Chondrocyte (in vitro differentiated cells): Measurements from ENCODE around the gene MAP2K3. TPM values are rescaled to one million over a fixed set of nuclear protein-coding genes. Genes with fewer than 3 reads are reported as not detected.

ENCODE experiments used
- DNase-seq: peaks from one replicate; pipeline ENCODE4 v3.0.0; 2021; ENCODE audit warnings: mixed read lengths, low spot score
- H3K27ac Mint-ChIP-seq: one replicate; pipeline ENCODE4 v1.8.0; 2021; ENCODE audit warnings: mild to moderate bottlenecking, moderate library complexity, mixed read lengths; ENCODE audit not compliant: unreplicated experiment
- H3K27me3 Mint-ChIP-seq: 2 replicates; pipeline ENCODE4 v1.8.0; 2021; ENCODE audit warnings: low read depth, mixed read lengths
- H3K36me3 Mint-ChIP-seq: 2 replicates; pipeline ENCODE4 v1.8.0; 2021; ENCODE audit warnings: low read depth, mixed read lengths
- H3K4me1 Mint-ChIP-seq: 2 replicates; pipeline ENCODE4 v1.8.0; 2021; ENCODE audit warnings: low read depth, mild to moderate bottlenecking, mixed read lengths
- H3K4me3 Mint-ChIP-seq: one replicate; pipeline ENCODE4 v1.8.0; 2021; ENCODE audit warnings: mild to moderate bottlenecking, moderate library complexity, mixed read lengths; ENCODE audit not compliant: unreplicated experiment
- H3K9me3 Mint-ChIP-seq: 2 replicates; pipeline ENCODE4 v1.8.0; 2021; ENCODE audit warnings: low read depth, mixed read lengths
- total RNA-seq: library from RNA; stranded (reverse); gene quantifications from 3 replicates; pipeline ENCODE4 v1.2.1, GENCODE V29; 2021
- TF ChIP-seq, protein P1 (sequence below): fragments of 200-600 bp; sonication (generic); IDR thresholded peaks from 2 replicates; pipeline ENCODE4 v1.5.0; 2021; ENCODE audit warnings: antibody characterized with exemption, mild to moderate bottlenecking, moderate library complexity

The MAP2K3 gene
- total RNA-seq, 1 donor from 2014 or later: 35.9 TPM

DNA sequence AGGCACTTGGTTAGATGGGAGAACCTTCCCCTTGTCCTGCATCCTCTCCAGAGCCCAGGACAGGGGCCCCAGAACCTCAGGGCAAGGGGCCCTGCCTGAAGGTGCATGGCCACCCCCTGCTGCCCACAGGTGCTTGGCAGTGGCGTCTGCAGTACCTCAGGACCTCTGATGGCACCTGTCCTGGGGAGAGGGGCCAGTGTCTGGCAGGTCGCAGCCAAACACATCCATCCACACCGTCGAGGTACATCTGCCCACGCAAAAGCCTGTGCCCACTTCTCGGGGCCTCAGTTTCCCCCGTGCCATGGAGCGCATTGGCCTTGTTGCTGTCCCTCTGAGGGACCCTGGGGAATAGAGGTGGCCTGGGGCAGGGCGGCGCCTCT is 9.3 kb downstream of the MAP2K3 start:
- DNase-seq: no peak
- no peak overlapping the region for H3K27ac Mint-ChIP-seq
- peaks cover 1% of the 10 kb centered on the region for H3K36me3 Mint-ChIP-seq
- H3K9me3 Mint-ChIP-seq: peaks cover 2% of the 10 kb centered on the region
- no peaks in the 10 kb centered on the region for H3K27me3 Mint-ChIP-seq
- TF ChIP-seq, protein P1, sequence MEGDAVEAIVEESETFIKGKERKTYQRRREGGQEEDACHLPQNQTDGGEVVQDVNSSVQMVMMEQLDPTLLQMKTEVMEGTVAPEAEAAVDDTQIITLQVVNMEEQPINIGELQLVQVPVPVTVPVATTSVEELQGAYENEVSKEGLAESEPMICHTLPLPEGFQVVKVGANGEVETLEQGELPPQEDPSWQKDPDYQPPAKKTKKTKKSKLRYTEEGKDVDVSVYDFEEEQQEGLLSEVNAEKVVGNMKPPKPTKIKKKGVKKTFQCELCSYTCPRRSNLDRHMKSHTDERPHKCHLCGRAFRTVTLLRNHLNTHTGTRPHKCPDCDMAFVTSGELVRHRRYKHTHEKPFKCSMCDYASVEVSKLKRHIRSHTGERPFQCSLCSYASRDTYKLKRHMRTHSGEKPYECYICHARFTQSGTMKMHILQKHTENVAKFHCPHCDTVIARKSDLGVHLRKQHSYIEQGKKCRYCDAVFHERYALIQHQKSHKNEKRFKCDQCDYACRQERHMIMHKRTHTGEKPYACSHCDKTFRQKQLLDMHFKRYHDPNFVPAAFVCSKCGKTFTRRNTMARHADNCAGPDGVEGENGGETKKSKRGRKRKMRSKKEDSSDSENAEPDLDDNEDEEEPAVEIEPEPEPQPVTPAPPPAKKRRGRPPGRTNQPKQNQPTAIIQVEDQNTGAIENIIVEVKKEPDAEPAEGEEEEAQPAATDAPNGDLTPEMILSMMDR: no peak
- peaks cover 9% of the 10 kb centered on the region for H3K4me1 Mint-ChIP-seq
- no peak overlapping the region for H3K4me3 Mint-ChIP-seq

DNA sequence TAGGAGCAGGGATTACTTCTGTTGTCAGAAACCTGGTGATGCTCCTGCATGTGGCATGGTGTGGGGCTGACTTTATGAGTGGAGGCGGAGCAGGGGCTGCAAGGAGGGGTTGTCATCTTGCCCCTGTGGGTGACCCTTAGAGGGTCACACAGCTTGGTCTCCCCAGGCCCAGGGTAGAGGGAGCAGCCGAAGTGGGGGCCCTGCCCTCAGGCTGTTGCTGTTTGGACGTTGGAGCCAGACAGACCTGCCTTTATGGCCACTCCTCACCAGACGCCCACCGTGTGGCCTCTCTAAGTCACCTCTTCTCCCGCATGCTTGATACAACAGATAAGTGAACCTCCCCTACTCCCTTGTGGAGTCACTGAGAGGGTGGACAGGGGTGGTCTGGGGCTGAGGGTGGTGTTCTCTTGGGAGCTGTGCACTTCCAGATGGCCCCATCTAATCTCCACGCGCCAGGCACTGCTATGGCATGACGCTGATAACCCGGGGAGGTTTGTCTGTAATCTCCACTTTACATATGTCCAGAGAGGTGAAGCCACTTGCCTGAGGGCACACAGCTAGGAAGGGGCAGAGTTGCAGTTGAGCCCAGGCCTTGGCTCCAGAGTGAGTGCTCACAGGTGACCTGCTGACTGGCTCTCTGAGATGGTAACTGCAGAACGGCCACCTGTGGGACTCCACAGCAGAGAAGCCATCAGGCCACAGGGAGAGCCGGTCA is 10.0 kb downstream of the MAP2K3 start:
- DNase-seq: no peak
- TF ChIP-seq, protein P1: no peak
- peaks cover 7% of the 10 kb centered on the region for H3K4me1 Mint-ChIP-seq
- peaks cover 2% of the 10 kb centered on the region for H3K9me3 Mint-ChIP-seq
- no peak overlapping the region for H3K4me3 Mint-ChIP-seq
- no peaks in the 10 kb centered on the region for H3K27me3 Mint-ChIP-seq
- peaks cover 1% of the 10 kb centered on the region for H3K36me3 Mint-ChIP-seq
- no peak overlapping the region for H3K27ac Mint-ChIP-seq

DNA sequence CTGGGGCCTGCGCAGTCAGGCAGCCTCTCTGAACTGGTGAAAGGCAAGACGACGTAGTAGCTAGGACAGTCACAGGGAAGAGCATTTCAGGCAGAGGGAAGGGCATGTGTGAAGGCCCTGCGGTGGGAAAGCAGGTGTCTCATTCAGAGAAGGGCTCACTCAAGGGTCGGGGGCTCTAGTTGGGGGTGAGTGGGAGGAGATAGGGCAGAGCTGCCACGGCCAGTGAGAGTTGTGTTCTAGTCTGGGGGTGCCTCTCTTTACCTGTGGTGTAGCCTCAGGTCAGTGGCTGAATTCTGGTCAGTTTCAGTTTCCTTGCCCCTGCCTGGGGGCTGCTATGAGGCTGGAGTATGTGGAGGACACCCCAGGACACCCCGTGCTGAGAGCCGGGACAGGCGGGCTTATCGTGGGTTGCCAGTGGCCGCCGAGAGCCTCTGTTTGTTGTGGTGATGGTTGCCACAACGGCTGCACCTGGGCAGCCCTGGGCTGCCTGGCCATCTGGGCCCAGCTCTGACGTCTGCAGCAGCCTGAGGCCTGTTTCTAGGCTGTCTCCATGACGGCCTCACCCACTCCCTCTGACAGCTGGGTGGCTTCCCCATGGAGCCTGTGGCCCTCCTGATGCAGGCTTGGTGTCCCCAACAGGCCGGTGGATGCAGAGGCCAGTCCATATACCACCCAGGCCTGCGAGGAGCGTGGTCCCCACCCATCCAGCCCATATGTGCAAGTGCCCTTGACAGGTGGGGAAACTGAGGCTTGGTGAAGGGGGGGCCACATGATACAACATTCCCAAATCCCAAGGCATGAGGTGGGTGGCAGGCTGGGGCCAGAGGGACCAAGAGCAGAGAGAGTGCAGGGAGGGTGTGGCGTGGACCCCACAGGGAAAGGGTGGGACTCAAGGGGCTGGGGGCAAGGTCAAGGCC is 10.8 kb downstream of the MAP2K3 start:
- H3K27ac Mint-ChIP-seq: peak overlapping the region; percentile 11
- H3K4me3 Mint-ChIP-seq: no peak overlapping the region

DNA sequence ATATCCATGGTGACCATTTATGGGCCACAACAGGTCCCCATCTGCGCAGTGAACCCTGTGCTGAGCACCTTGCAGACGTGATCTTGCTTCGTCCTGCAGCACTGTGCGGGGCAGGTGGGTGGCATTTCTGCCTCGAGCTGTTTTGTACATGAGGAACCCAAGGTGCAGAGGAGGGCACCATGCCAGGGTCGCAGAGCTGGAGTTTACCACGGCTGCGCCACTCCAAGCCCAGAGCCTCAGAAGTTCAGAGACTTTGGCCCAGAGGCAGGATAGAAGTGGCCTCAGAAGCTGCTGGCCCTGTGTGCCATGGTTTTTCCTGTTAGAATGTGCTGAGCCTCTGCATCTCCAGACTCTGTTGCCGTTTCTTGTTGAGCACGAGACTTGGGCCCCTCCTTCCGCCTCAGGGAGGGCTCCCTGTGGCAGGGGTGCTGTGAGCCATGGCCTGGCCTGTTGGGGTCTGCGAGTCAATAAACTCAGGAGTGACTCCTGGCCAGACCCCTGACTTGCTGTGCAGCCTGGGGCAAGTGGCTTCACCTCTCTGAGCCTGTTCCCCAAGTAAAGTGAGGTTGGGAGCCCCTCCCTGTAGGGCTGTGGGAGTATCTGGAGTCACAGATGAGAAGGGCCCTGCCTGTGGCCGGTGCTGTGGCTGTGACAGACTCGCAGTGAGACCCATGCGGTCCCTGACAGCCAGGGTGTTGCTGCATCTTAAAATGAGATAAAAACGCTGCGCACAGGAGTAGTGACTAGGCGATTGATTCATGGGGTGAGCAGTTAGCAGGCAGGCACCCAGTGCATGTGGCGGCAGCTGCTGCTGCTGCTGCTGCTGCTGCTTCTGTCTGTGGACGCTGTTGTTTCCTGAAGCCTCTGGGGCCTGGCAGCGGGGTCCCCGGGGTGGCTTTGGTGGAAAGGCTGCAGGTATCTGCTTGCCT is 11.8 kb downstream of the MAP2K3 start:
- H3K4me3 Mint-ChIP-seq: no peak overlapping the region
- TF ChIP-seq, protein P1: no peak
- no peak for DNase-seq
- H3K27ac Mint-ChIP-seq: no peak overlapping the region
- H3K4me1 Mint-ChIP-seq: no peaks in the 10 kb centered on the region
- H3K27me3 Mint-ChIP-seq: no peaks in the 10 kb centered on the region
- peaks cover 7% of the 10 kb centered on the region for H3K9me3 Mint-ChIP-seq
- H3K36me3 Mint-ChIP-seq: peaks cover 10% of the 10 kb centered on the region

More for the DNA sequence above, 10.8 kb downstream of the MAP2K3 start:
- no peaks in the 10 kb centered on the region for H3K27me3 Mint-ChIP-seq
- TF ChIP-seq, protein P1: no peak
- H3K36me3 Mint-ChIP-seq: peaks cover 6% of the 10 kb centered on the region
- H3K4me1 Mint-ChIP-seq: peaks cover under 1% of the 10 kb centered on the region
- DNase-seq: no peak
- peaks cover 5% of the 10 kb centered on the region for H3K9me3 Mint-ChIP-seq
